Suppressor macrophage treated with lipopolysaccharide for 4 hours (primary cell): ENCODE results near the gene ATOH8.

Source experiments
- DNase-seq: peaks from one replicate; pipeline ENCODE4 v3.0.0-alpha.2; 2020

Gene ATOH8

GRCh38 chr2:85719609-85720240, 34.1 kb upstream of the ATOH8 start:
- DNase-seq = no peak

- no peak for DNase-seq
Measured at GRCh38 chr2:85720533-85720932, 33.3 kb upstream of the ATOH8 start.

GRCh38 chr2:85721641-85722040, 32.1 kb upstream of the ATOH8 start:
- DNase-seq = no peak

- no peak for DNase-seq
Measured at GRCh38 chr2:85722519-85722918, 31.3 kb upstream of the ATOH8 start.

GRCh38 chr2:85723707-85724360, 30.0 kb upstream of the ATOH8 start:
- peak; percentile 65 for DNase-seq

- no peak for DNase-seq
Measured at GRCh38 chr2:85724731-85725181, 29.0 kb upstream of the ATOH8 start.

GRCh38 chr2:85725451-85725850, 28.3 kb upstream of the ATOH8 start:
- DNase-seq = no peak

GRCh38 chr2:85727798-85728197, 26.0 kb upstream of the ATOH8 start:
- no peak for DNase-seq

- DNase-seq = no peak
Measured at GRCh38 chr2:85728342-85728741, 25.4 kb upstream of the ATOH8 start.

GRCh38 chr2:85728883-85729824, 24.6 kb upstream of the ATOH8 start:
- peak; percentile 90 for DNase-seq

- DNase-seq = no peak
Measured at GRCh38 chr2:85729825-85730510, 23.8 kb upstream of the ATOH8 start.

- DNase-seq = no peak
Measured at GRCh38 chr2:85730686-85731230, 23.0 kb upstream of the ATOH8 start.

- no peak for DNase-seq
Measured at GRCh38 chr2:85731606-85732005, 22.2 kb upstream of the ATOH8 start.

GRCh38 chr2:85732467-85733120, 21.2 kb upstream of the ATOH8 start:
- no peak for DNase-seq

GRCh38 chr2:85733121-85733960, 20.4 kb upstream of the ATOH8 start:
- no peak for DNase-seq

- no peak for DNase-seq
Measured at GRCh38 chr2:85734015-85734414, 19.8 kb upstream of the ATOH8 start.

GRCh38 chr2:85734942-85735608, 18.7 kb upstream of the ATOH8 start:
- DNase-seq = no peak

GRCh38 chr2:85735691-85736090, 18.1 kb upstream of the ATOH8 start:
- DNase-seq = no peak

- no peak for DNase-seq
Measured at GRCh38 chr2:85736456-85737355, 17.1 kb upstream of the ATOH8 start.

- DNase-seq = no peak
Measured at GRCh38 chr2:85737481-85737880, 16.3 kb upstream of the ATOH8 start.
